T follicular helper cell (primary cell): ENCODE measurements around the gene CYP4Z1.
"Not testable (repeated sequence)": the region's sequence is repeated elsewhere in the genome, so short reads cannot be mapped to it uniquely, and the experiment has no call there.

Experiments used
- DNase-seq: peaks from one replicate; pipeline ENCODE4 v3.0.0-alpha.2; 2020; ENCODE audit warnings: low read depth

The CYP4Z1 gene

GRCh38 chr1:47128221-47128620 is 61.2 kb downstream of the CYP4Z1 start:
- DNase-seq: no peak

- DNase-seq: not testable (repeated sequence)
Measured at GRCh38 chr1:47128854-47129253, 61.8 kb downstream of the CYP4Z1 start.

GRCh38 chr1:47129489-47130230 is 62.6 kb downstream of the CYP4Z1 start:
- not testable (repeated sequence) for DNase-seq

- not testable (repeated sequence) for DNase-seq
Measured at GRCh38 chr1:47132665-47133064, 65.6 kb downstream of the CYP4Z1 start.

GRCh38 chr1:47137198-47137597 is 70.2 kb downstream of the CYP4Z1 start, which contains the start of gene CYP4A22:
Gene CYP4A22, plus strand, starts transcription at chr1:47137441. Its CDS starts 45 bp downstream, at chr1:47137486.
- no peak for DNase-seq

- no peak for DNase-seq
Measured at GRCh38 chr1:47137925-47138615, 71.0 kb downstream of the CYP4Z1 start.

GRCh38 chr1:47140358-47140757 is 73.3 kb downstream of the CYP4Z1 start:
- DNase-seq: not testable (repeated sequence)

GRCh38 chr1:47143654-47144053 is 76.6 kb downstream of the CYP4Z1 start:
- not testable (repeated sequence) for DNase-seq

GRCh38 chr1:47146495-47146894 is 79.5 kb downstream of the CYP4Z1 start:
- not testable (repeated sequence) for DNase-seq

GRCh38 chr1:47147047-47147785 is 80.2 kb downstream of the CYP4Z1 start:
- DNase-seq: no peak

GRCh38 chr1:47149162-47149561 is 82.1 kb downstream of the CYP4Z1 start:
- DNase-seq: not testable (repeated sequence)

GRCh38 chr1:47156457-47156856 is 89.4 kb downstream of the CYP4Z1 start:
- not testable (repeated sequence) for DNase-seq

- DNase-seq: not testable (repeated sequence)
Measured at GRCh38 chr1:47157957-47158356, 90.9 kb downstream of the CYP4Z1 start.

GRCh38 chr1:47160716-47161115 is 93.7 kb downstream of the CYP4Z1 start:
- no peak for DNase-seq

GRCh38 chr1:47161298-47162040 is 94.4 kb downstream of the CYP4Z1 start:
- DNase-seq: no peak

GRCh38 chr1:47164552-47164951 is 97.5 kb downstream of the CYP4Z1 start:
- no peak for DNase-seq
